B cell (primary cell): Measurements from ENCODE around the gene ACY1.

Experiments
- EZH2 ChIP-seq: IDR thresholded peaks from 2 replicates; pipeline ENCODE4 v1.6.1; 2012; ENCODE audit warnings: borderline replicate concordance, low read depth, mild to moderate bottlenecking, moderate library complexity, low read length; ENCODE audit not compliant: insufficient read depth, poor library complexity, severe bottlenecking
- TF ChIP-seq, protein P1 (sequence below): fragments of 200-600 bp; IDR thresholded peaks from one replicate; pipeline ENCODE4 v1.8.0; 2022; ENCODE audit warnings: antibody characterized with exemption, mild to moderate bottlenecking

DNA sequence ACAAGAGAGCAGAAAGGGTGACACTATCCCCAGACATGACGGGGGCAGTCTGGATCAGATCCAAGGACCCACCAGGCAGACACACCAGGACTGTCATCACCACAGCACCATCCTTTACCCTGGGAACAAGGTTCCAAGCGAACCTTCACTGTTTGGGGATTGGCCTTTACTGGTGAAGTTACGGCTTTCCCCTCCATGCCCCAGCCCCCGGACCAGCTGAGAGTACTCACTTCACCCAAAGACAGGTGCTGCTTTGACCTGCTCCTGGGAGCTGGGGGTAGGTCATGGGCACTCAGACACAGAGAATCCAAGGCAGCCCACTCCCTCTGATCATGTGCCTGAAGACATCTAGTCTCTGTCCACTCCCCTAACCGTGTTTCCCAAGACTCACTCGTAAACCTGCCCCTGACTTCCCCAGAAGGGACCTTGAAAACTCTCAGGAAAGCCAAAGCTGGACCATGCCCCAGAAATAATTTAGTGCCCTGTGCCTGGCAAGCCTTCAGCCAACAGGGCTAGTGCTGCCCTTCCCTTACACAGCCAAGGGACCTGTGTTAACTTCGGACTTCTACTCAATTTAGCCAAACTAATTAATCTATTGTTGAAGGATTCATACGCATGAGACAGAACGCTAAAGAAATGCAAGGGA is 44.4 kb upstream of the ACY1 start:
- TF ChIP-seq, protein P1, sequence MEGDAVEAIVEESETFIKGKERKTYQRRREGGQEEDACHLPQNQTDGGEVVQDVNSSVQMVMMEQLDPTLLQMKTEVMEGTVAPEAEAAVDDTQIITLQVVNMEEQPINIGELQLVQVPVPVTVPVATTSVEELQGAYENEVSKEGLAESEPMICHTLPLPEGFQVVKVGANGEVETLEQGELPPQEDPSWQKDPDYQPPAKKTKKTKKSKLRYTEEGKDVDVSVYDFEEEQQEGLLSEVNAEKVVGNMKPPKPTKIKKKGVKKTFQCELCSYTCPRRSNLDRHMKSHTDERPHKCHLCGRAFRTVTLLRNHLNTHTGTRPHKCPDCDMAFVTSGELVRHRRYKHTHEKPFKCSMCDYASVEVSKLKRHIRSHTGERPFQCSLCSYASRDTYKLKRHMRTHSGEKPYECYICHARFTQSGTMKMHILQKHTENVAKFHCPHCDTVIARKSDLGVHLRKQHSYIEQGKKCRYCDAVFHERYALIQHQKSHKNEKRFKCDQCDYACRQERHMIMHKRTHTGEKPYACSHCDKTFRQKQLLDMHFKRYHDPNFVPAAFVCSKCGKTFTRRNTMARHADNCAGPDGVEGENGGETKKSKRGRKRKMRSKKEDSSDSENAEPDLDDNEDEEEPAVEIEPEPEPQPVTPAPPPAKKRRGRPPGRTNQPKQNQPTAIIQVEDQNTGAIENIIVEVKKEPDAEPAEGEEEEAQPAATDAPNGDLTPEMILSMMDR = no peak
- no peak for TF ChIP-seq EZH2
